Hepatocyte (in vitro differentiated cells): ENCODE measurements around the gene PPP6R2. TPM values are rescaled to one million over a fixed set of nuclear protein-coding genes. Genes with fewer than 3 reads are reported as not detected.

ENCODE experiments used
- DNase-seq: peaks from one replicate; pipeline ENCODE4 v3.0.0-alpha.2; 2016; ENCODE audit warnings: low spot score
- H2AFZ ChIP-seq: fragments of 200-600 bp; sonication (generic); 2 replicates; pipeline ENCODE4 v1.6.0; 2016; ENCODE audit warnings: antibody characterized with exemption, mild to moderate bottlenecking
- H3K27ac ChIP-seq: fragments of 200-600 bp; sonication (generic); 2 replicates; pipeline ENCODE4 v1.5.1; 2016; ENCODE audit warnings: mild to moderate bottlenecking
- H3K27me3 ChIP-seq: fragments of 200-600 bp; sonication (generic); 2 replicates; pipeline ENCODE4 v1.6.1; 2016
- H3K36me3 ChIP-seq: fragments of 200-600 bp; sonication (generic); replicated peaks from 2 replicates; pipeline ENCODE4 v1.5.1; 2016; ENCODE audit warnings: low read depth; ENCODE audit not compliant: insufficient read depth
- H3K4me1 ChIP-seq: fragments of 200-600 bp; sonication (generic); 2 replicates; pipeline ENCODE4 v1.5.1; 2016; ENCODE audit warnings: mild to moderate bottlenecking, moderate library complexity; ENCODE audit not compliant: insufficient read depth
- H3K4me2 ChIP-seq: fragments of 200-600 bp; sonication (generic); 2 replicates; pipeline ENCODE4 v1.6.0; 2016
- H3K4me3 ChIP-seq: fragments of 200-600 bp; sonication (generic); 2 replicates; pipeline ENCODE4 v1.5.1; 2016; ENCODE audit warnings: mild to moderate bottlenecking
- H3K79me2 ChIP-seq: fragments of 200-600 bp; sonication (generic); 2 replicates; pipeline ENCODE4 v1.6.0; 2017; ENCODE audit warnings: mild to moderate bottlenecking
- H3K9me2 ChIP-seq: fragments of 200-600 bp; sonication (generic); replicated peaks from 2 replicates; pipeline ENCODE4 v1.6.0; 2017; ENCODE audit warnings: mild to moderate bottlenecking; ENCODE audit not compliant: insufficient read depth
- H3K9me3 ChIP-seq: fragments of 200-600 bp; sonication (generic); 2 replicates; pipeline ENCODE4 v1.5.1; 2016; ENCODE audit warnings: low read depth, mild to moderate bottlenecking
- H4K20me1 ChIP-seq: fragments of 200-600 bp; sonication (generic); 2 replicates; pipeline ENCODE4 v1.6.0; 2016; ENCODE audit warnings: mild to moderate bottlenecking; ENCODE audit not compliant: insufficient read depth, poor library complexity, severe bottlenecking
- CTCF ChIP-seq: fragments of 200-600 bp; sonication (generic); IDR thresholded peaks from 2 replicates; pipeline ENCODE4 v1.5.1; 2016; ENCODE audit warnings: antibody characterized with exemption, mild to moderate bottlenecking; ENCODE audit not compliant: poor library complexity
- EZH2 ChIP-seq: fragments of 200-600 bp; sonication (generic); IDR thresholded peaks from 2 replicates; pipeline ENCODE4 v1.6.1; 2016; ENCODE audit warnings: antibody characterized with exemption, mild to moderate bottlenecking, borderline replicate concordance
- EZH2phosphoT487 ChIP-seq: fragments of 200-600 bp; sonication (generic); IDR thresholded peaks from one replicate; pipeline ENCODE4 v1.6.1; 2018; ENCODE audit warnings: antibody characterized with exemption, mild to moderate bottlenecking, low read depth, moderate library complexity; ENCODE audit not compliant: unreplicated experiment, severe bottlenecking
- WGBS: methylation state at CpG from one replicate; pipeline ENCODE4 v1.1.6; 2016; ENCODE audit warnings: low lambda C conversion rate; ENCODE audit errors: missing lambda C conversion rate; 5-methylcytosine and 5-hydroxymethylcytosine counted together
- polyA plus RNA-seq: library from polyadenylated mRNA; unstranded; fragments of >200 nt; fragmentation: Nextera tagmentation; extraction: Ambion mirVana; gene quantifications from 2 replicates; pipeline ENCODE4 v1.2.1, GENCODE V29; 2016
- total RNA-seq: library from RNA; depleted of rRNA; stranded (reverse); fragments of >200 nt; gene quantifications from 2 replicates; pipeline ENCODE4 v1.2.3, GENCODE V29; 2014

Gene PPP6R2
- total and polyA plus RNA-seq, 2 experiments from 2014 or later: 47.0 to 57.9 TPM

- H3K36me3 ChIP-seq: no peaks in the 10 kb centered on the region
- WGBS: 95% methylated on average over 24 of the region's 24 CpGs
Measured at GRCh38 chr22:50464451-50464850, 121.3 kb downstream of the PPP6R2 start.

GRCh38 chr22:50465066-50465930 lies 122.2 kb downstream of the PPP6R2 start:
- no peaks in the 10 kb centered on the region for H3K9me2 ChIP-seq
- no peaks in the 10 kb centered on the region for H3K9me3 ChIP-seq
- peaks cover 23% of the 10 kb centered on the region for H4K20me1 ChIP-seq
- H2AFZ ChIP-seq: no peak overlapping the region
- 98% methylated on average over 27 of the region's 30 CpGs for WGBS
- peaks cover 10% of the 10 kb centered on the region for H3K4me1 ChIP-seq
- no peak overlapping the region for H3K4me2 ChIP-seq
- H3K27me3 ChIP-seq: no peaks in the 10 kb centered on the region
- no peak overlapping the region for H3K27ac ChIP-seq
- DNase-seq: no peak
- no peaks in the 10 kb centered on the region for H3K36me3 ChIP-seq
- no peak overlapping the region for H3K4me3 ChIP-seq
- no peak for TF ChIP-seq CTCF
- no peak for TF ChIP-seq EZH2phosphoT487
- no peak for TF ChIP-seq EZH2
- peaks cover 20% of the 10 kb centered on the region for H3K79me2 ChIP-seq

More at GRCh38 chr22:50464451-50464850, 121.3 kb downstream of the PPP6R2 start:
- Histone ChIP-seq H3K4me2 (no peak overlapping the region), H3K27ac (no peak overlapping the region), H4K20me1 (peaks cover 15% of the 10 kb centered on the region), H3K9me2 (no peaks in the 10 kb centered on the region), H3K4me3 (no peak overlapping the region), H3K79me2 (peaks cover 11% of the 10 kb centered on the region), H2AFZ (no peak overlapping the region), H3K9me3 (no peaks in the 10 kb centered on the region), H3K27me3 (no peaks in the 10 kb centered on the region), H3K4me1 (peaks cover 2% of the 10 kb centered on the region)
- TF ChIP-seq EZH2: no peak
- TF ChIP-seq CTCF: no peak
- TF ChIP-seq EZH2phosphoT487: no peak
- no peak for DNase-seq

GRCh38 chr22:50467341-50467740 lies 124.2 kb downstream of the PPP6R2 start:
- Histone ChIP-seq H3K36me3 (no peaks in the 10 kb centered on the region), H4K20me1 (peaks cover 44% of the 10 kb centered on the region)

More at GRCh38 chr22:50467341-50467740, 124.2 kb downstream of the PPP6R2 start:
- Histone ChIP-seq H3K4me2 (no peak overlapping the region), H3K4me1 (peaks cover 29% of the 10 kb centered on the region), H3K79me2 (peaks cover 40% of the 10 kb centered on the region), H3K4me3 (no peak overlapping the region), H2AFZ (no peak overlapping the region), H3K9me3 (no peaks in the 10 kb centered on the region), H3K27me3 (no peaks in the 10 kb centered on the region), H3K9me2 (no peaks in the 10 kb centered on the region), H3K27ac (no peak overlapping the region)
- TF ChIP-seq EZH2 (no peak), EZH2phosphoT487 (no peak), CTCF (no peak)
- 96% methylated on average over 21 of the region's 24 CpGs for WGBS
- DNase-seq: no peak
